ENCODE data around the gene ABCC4.
A peak's percentile ranks its signal among the peaks of the same experiment; 100 is the strongest.
"Not testable (repeated sequence)": the region's sequence is repeated elsewhere in the genome, so short reads cannot be mapped to it uniquely, and the experiment has no call there.

ABCC4 gene

GRCh38 chr13:95198606-95199005 lies 102.6 kb downstream of the ABCC4 start:
- DNase-seq (ENCODE audit: low read depth in 2 of 2), result not testable (repeated sequence)

DNA sequence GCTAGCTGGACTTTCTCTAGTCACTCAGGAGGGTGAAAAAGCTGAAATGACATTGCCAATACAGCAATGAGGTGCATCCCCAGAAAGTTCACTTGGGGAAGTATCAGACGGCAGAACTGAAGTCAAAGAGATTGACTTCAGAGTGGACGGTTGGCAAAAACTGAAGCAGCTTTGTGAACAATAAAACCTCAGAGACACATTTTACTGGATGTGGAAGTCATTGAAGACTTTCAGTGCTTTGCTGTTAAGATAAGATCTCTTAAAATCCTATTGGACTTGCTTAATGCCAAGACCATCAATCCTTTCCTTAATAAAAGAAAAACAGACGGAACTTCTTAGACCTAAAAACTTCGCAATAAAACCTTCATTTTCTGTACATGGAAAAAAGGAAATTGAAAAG lies 103.7 kb downstream of the ABCC4 start:
- no peak for DNase-seq (ENCODE audit: low read depth in 2 of 2)

DNA sequence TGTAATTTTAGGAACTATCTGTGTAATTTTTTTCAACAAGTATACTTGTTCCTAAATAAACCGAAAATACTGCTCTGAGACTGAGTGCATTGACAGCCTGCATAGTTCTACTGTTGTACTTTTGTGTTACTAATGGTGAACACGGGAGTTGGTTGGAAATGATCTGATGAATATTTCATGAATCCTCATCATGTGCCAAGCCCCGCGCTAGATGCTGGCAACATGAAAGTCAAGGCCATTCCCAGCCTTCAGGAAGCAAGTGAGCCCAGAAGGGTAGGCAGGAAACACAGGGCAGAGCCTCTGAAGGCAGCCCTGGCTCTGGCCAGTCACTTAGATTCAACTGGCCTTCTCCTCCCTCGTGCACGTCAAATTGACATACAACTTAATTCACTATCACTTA lies 106.1 kb downstream of the ABCC4 start:
- no peak for DNase-seq (ENCODE audit: low read depth in 2 of 2)

- no peak for DNase-seq (ENCODE audit: low read depth in 2 of 2)
Observed at GRCh38 chr13:95193509-95194230, 107.6 kb downstream of the ABCC4 start.

GRCh38 chr13:95192998-95193397 lies 108.3 kb downstream of the ABCC4 start:
- DNase-seq (ENCODE audit: low read depth in 2 of 2), result no peak

- DNase-seq (ENCODE audit: low read depth in 2 of 2), result not testable (repeated sequence)
Observed at GRCh38 chr13:95192564-95192945, 108.7 kb downstream of the ABCC4 start.

DNA sequence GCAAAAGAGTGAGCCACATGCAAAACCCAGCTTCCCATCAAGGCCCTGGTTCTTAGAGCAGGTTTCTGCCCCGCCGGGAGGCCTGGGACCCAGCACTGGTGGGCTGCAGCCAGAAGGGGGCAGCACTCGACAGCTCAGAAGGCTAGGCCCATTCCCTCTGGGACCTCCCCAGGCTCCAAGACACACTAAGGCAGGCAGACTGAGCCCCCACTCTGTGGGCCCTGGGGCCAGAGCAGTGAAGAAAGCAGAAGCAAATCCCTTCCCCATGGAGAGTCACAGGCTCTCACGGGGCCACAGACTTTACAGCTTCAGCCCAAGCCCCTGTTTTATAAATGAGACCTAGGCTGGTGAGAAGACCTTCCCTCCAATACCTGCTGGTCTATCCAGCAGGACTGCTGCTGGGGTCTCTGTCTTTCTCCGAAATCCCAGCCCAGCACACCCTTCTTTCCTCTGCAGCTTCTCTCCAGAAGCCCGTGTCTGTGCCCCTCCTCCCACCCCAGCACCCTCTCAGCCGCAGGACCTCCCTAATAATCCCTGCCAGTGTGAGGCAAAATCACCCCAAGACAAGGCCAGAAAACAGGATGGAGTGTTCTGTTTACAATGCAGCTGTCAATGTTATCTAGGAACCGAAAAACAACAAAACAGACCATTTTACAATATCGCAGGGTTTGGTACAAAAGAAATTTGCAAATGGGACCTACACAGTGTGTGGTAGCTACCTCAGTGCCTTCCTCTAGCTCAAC lies 109.3 kb downstream of the ABCC4 start:
- peak in 1 of 2 donors; percentile 22 for DNase-seq (ENCODE audit: low read depth in 2 of 2)

DNA sequence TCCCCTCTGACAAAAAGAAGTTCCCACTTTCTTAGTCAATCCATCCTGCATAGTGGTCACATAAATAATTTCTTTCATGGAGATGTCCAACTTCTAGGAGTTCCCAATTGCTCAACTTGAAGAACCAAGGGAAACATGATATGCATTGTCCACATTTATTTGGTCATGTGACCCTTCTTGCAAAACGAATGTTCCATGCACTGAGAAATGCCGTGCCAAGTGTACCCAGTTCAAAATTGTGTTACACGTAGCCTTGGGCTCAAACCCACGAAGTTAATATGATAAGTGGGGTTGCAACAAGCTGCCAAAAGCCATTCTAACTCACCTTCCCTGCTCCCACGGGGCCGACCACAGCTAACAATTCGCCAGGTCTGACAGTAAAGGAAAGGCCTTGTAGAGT lies 113.1 kb downstream of the ABCC4 start:
- DNase-seq (ENCODE audit: low read depth in 2 of 2), result no peak

DNA sequence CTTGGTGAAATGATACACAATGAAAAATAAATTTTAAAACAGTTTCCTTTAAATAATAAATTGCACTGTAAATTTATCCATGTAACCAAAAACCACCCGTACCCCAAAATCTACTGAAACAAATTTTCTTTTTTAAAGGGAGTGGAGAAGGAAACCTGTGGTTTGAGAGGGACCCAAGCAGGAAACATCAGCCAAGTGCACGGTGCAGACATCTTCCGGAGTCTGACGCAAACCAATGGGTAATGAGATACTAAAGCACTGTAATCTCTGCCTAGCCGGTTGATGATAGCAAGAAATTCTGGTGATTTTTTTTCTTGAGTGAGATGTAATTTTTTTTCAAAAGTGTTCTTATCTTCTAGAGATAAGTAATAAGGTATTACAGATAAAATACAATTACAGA lies 115.4 kb downstream of the ABCC4 start:
- DNase-seq (ENCODE audit: low read depth in 2 of 2), result peak in 1 of 2 donors; percentile 17

- no peak for DNase-seq (ENCODE audit: low read depth in 2 of 2)
Observed at GRCh38 chr13:95185311-95185710, 115.9 kb downstream of the ABCC4 start.

DNA sequence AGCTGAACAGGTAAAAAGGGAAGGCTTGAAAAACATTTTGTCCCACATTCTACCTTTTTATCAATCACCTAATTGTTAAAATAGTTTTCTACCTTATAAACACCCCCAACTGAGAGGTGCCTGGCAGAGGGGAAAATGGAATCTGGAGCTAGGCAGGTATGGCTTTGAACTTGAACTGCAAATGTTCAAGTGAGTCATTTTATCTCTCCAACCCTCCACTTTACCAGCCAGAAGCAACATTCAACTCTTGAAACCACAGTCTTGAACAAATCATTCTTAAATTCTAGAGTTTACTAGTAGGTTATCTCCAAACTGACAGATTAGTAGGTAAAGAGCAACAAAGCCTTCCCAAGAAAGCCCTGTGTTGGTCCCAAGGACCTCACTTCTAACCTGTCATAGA lies 116.9 kb downstream of the ABCC4 start:
- no peak for DNase-seq (ENCODE audit: low read depth in 2 of 2)

GRCh38 chr13:95182570-95183265 lies 118.5 kb downstream of the ABCC4 start:
- DNase-seq (ENCODE audit: low read depth in 2 of 2), result no peak

GRCh38 chr13:95181586-95181985 lies 119.7 kb downstream of the ABCC4 start:
- no peak for DNase-seq (ENCODE audit: low read depth in 2 of 2)

DNA sequence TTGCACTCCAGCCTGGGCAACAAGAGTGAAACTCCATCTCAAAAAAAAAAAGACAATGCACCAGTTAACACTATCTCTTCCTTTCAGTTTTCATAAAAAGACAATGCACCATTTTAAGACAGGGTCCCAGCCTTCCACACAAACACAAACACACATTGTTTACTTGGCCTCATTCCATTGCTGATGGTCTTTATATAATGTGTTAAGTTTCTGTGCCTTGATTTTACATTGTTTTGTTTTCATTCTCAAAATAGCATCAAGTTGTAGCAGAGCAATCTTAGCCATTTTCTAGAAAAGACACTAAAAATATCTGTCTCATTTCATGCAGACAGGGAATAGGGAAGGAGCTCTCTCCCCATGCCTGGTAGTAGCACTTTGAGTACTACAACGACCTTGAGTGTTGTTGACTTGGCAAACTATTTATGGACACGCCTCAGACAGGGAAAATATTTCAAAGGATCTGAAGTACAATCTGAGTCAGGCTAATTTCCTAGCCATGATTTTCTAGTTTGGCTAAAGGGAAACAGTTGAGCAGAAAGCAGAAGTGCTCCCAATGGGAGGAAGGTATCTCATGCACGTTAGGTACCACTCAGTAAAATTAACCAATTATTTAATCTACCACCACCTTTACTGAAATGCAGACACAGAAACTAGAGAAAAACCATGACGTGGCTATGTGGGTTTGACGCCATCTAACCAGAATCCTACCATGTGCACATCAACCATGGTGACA lies 120.6 kb downstream of the ABCC4 start:
- no peak for DNase-seq (ENCODE audit: low read depth in 2 of 2)

DNA sequence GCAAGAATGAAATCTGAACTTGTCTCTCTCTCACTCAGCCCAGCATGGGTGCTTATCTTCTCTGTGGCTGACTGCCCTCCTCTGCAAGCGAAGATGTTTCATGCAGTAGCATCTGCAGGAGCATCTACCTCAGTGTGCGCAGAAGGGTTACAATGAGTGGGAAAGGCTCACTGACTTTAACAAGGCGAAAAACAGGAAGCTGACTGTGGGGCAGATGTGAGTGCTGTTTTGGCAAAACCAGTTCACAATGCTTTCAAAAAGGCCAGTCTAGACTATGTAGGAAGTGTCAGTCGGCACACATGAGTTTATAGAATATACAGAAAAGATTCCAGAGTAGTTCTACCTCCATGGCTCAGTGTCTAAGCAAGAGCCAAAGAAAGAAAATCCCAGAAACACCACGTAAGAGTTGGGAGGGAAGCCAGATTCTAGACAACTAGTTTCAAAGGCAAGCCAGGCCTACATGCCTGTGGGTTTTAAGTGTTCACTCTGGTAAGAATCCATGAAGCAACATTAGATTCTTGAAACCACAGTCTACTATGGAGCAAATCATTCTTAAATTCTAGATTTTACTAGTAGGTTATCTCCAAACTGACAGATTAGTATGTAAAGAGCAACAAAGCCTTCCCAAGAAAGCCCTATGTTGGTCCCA lies 124.5 kb downstream of the ABCC4 start:
- no peak for DNase-seq (ENCODE audit: low read depth in 2 of 2)

GRCh38 chr13:95174517-95174916 lies 126.7 kb downstream of the ABCC4 start:
- no peak for DNase-seq (ENCODE audit: low read depth in 2 of 2)

GRCh38 chr13:95168191-95168590 lies 133.1 kb downstream of the ABCC4 start:
- no peak for DNase-seq (ENCODE audit: low read depth in 2 of 2)

DNA sequence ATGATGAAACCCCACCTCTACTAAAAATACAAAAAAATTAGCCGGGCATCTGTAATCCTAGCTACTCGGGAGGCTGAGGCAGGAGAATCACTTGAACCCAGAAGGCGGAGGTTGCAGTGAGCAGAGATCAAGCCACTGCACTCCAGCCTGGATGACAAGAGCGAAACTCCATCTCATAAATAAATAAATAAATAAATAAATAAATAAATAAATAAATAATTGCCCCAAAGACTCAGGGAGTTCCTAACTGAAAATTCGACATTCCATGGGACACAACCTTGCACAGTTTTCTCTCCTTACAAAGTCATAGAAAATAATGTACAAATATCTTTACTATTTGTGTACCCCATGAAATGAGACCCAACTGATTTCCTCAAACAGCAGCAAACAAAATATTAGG lies 134.2 kb downstream of the ABCC4 start:
- not testable (repeated sequence) for DNase-seq (ENCODE audit: low read depth in 2 of 2)

GRCh38 chr13:95164830-95165229 lies 136.4 kb downstream of the ABCC4 start:
- no peak for DNase-seq (ENCODE audit: low read depth in 2 of 2)

GRCh38 chr13:95160112-95160906 lies 140.9 kb downstream of the ABCC4 start:
- no peak for DNase-seq (ENCODE audit: low read depth in 2 of 2)

DNA sequence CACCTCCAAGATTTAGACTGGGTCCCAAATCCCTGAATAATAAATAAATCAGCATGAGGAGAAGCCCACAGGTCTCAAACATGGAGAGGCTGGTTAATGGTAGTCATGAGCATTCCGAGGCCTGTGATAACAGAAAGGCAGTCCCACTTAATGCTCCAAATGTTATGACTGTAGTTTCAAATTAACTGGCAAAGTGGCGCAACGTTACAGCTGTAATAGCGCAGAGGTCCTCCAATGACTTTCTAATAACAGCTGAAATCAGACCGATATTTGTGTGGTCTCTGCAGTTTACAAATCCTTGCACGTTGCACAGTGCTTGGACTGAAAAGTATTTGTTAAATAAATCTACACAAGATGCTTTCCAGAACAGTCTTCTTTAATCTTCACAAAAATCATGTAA lies 141.8 kb downstream of the ABCC4 start:
- no peak for DNase-seq (ENCODE audit: low read depth in 2 of 2)

Data from activated CD8-positive, alpha-beta memory T cell treated with anti-CD3 and anti-CD28 coated beads for 4 hours (primary cell).